GM12801 (cell line): Measurements from ENCODE around the gene FARS2.

Experiments
- CTCF ChIP-seq: IDR thresholded peaks from one replicate; pipeline ENCODE4 v1.5.1; 2011; ENCODE audit warnings: control low read depth; ENCODE audit not compliant: insufficient read length; ENCODE audit errors: extremely low read depth

FARS2 gene

GRCh38 chr6:5567352-5567751 is 306.0 kb downstream of the FARS2 start:
- no peak for TF ChIP-seq CTCF

- TF ChIP-seq CTCF = no peak
Observed at GRCh38 chr6:5567890-5568289, 306.6 kb downstream of the FARS2 start.

- TF ChIP-seq CTCF = no peak
Observed at GRCh38 chr6:5569491-5569890, 308.2 kb downstream of the FARS2 start.

GRCh38 chr6:5570641-5571040 is 309.3 kb downstream of the FARS2 start:
- no peak for TF ChIP-seq CTCF

GRCh38 chr6:5580736-5581581 is 319.6 kb downstream of the FARS2 start:
- no peak for TF ChIP-seq CTCF

- no peak for TF ChIP-seq CTCF
Observed at GRCh38 chr6:5582762-5583161, 321.4 kb downstream of the FARS2 start.

- TF ChIP-seq CTCF = no peak
Observed at GRCh38 chr6:5583528-5583927, 322.2 kb downstream of the FARS2 start.

- TF ChIP-seq CTCF = no peak
Observed at GRCh38 chr6:5584078-5584482, 322.8 kb downstream of the FARS2 start.
